ENCODE measurements around the gene TFDP3.
A peak's percentile ranks its signal among the peaks of the same experiment; 100 is the strongest.

Gene TFDP3

GRCh38 chrX:133218329-133218728 is at the start of gene TFDP3:
Gene TFDP3, minus strand, starts transcription at chrX:133218354. Its CDS starts 95 bp downstream, at chrX:133218259.
- no peak for DNase-seq

- no peak for DNase-seq
Measured at GRCh38 chrX:133267621-133268020, 49.5 kb upstream of the TFDP3 start.

- peak; percentile 34 for DNase-seq
Measured at GRCh38 chrX:133265331-133265730, 47.2 kb upstream of the TFDP3 start.

- no peak for DNase-seq
Measured at GRCh38 chrX:133258481-133258880, 40.3 kb upstream of the TFDP3 start.

GRCh38 chrX:133254666-133255065 is 36.5 kb upstream of the TFDP3 start:
- no peak for DNase-seq

GRCh38 chrX:133251204-133251603 is 33.0 kb upstream of the TFDP3 start:
- no peak for DNase-seq

- peak; percentile 43 for DNase-seq
Measured at GRCh38 chrX:133250184-133251100, 32.3 kb upstream of the TFDP3 start.

- no peak for DNase-seq
Measured at GRCh38 chrX:133249266-133250058, 31.3 kb upstream of the TFDP3 start.

GRCh38 chrX:133248177-133248576 is 30.0 kb upstream of the TFDP3 start:
- no peak for DNase-seq

GRCh38 chrX:133246921-133247320 is 28.8 kb upstream of the TFDP3 start:
- DNase-seq: no peak

- no peak for DNase-seq
Measured at GRCh38 chrX:133235830-133236229, 17.7 kb upstream of the TFDP3 start.

GRCh38 chrX:133232331-133232730 is 14.2 kb upstream of the TFDP3 start:
- no peak for DNase-seq

- DNase-seq: no peak
Measured at GRCh38 chrX:133229361-133229760, 11.2 kb upstream of the TFDP3 start.

GRCh38 chrX:133215747-133216146 is 2.4 kb downstream of the TFDP3 start:
- no peak for DNase-seq

- no peak for DNase-seq
Measured at GRCh38 chrX:133215017-133215416, 3.1 kb downstream of the TFDP3 start.

GRCh38 chrX:133214301-133214700 is 3.9 kb downstream of the TFDP3 start:
- no peak for DNase-seq

GRCh38 chrX:133213117-133213516 is 5.0 kb downstream of the TFDP3 start:
- DNase-seq: no peak

GRCh38 chrX:133207751-133208150 is 10.4 kb downstream of the TFDP3 start:
- DNase-seq: no peak

- DNase-seq: no peak
Measured at GRCh38 chrX:133191739-133192039, 26.5 kb downstream of the TFDP3 start.

GRCh38 chrX:133190877-133191738 is 27.0 kb downstream of the TFDP3 start:
- no peak for DNase-seq

- no peak for DNase-seq
Measured at GRCh38 chrX:133189195-133189594, 29.0 kb downstream of the TFDP3 start.

GRCh38 chrX:133188631-133189030 is 29.5 kb downstream of the TFDP3 start:
- DNase-seq: no peak

GRCh38 chrX:133185938-133186337 is 32.2 kb downstream of the TFDP3 start:
- no peak for DNase-seq

Measured in left hindlimb (tissue), 1 donor.